Parathyroid adenoma (tissue), 2 donors: Measurements from ENCODE around the gene TSPAN17.
A peak's percentile ranks its signal among the peaks of the same experiment; 100 is the strongest.

Experiments used
- H2AFZ ChIP-seq: fragments of 300-600 bp; sonication (generic); one replicate; pipeline ENCODE4 v1.7.0; 2017; ENCODE audit warnings: antibody characterized with exemption, mild to moderate bottlenecking
- H3K27ac ChIP-seq: fragments of 300-600 bp; sonication (generic); one replicate; pipeline ENCODE4 v1.7.0; 2017
- H3K27me3 ChIP-seq: fragments of 300-600 bp; sonication (generic); one replicate; pipeline ENCODE4 v1.7.0; 2017; ENCODE audit warnings: low read length; ENCODE audit not compliant: control insufficient read depth, insufficient read depth
- H3K36me3 ChIP-seq: fragments of 300-600 bp; sonication (generic); one replicate; pipeline ENCODE4 v1.7.0; 2017; ENCODE audit warnings: low read length; ENCODE audit not compliant: control insufficient read depth, insufficient read depth
- H3K4me1 ChIP-seq: fragments of 300-600 bp; sonication (generic); one replicate; pipeline ENCODE4 v1.7.0; 2017; ENCODE audit warnings: control low read depth
- H3K4me2 ChIP-seq: fragments of 300-600 bp; sonication (generic); one replicate; pipeline ENCODE4 v1.7.0; 2017; ENCODE audit warnings: low read length
- H3K4me3 ChIP-seq: fragments of 300-600 bp; sonication (generic); one replicate; pipeline ENCODE4 v1.7.0; 2017; ENCODE audit warnings: low read depth, low read length
- H3K79me2 ChIP-seq: fragments of 300-600 bp; sonication (generic); one replicate; pipeline ENCODE4 v1.7.0; 2017; ENCODE audit warnings: control low read depth
- H3K9ac ChIP-seq: fragments of 300-600 bp; sonication (generic); one replicate; pipeline ENCODE4 v1.7.0; 2017; ENCODE audit warnings: mild to moderate bottlenecking
- H3K9me3 ChIP-seq: fragments of 300-600 bp; sonication (generic); one replicate; pipeline ENCODE4 v1.7.0; 2017; ENCODE audit warnings: low read length; ENCODE audit not compliant: control insufficient read depth
- TF ChIP-seq, protein P1 (sequence below): fragments of 300-600 bp; sonication (generic); IDR thresholded peaks from one replicate; pipeline ENCODE4 v1.7.0; 2017; ENCODE audit warnings: antibody characterized with exemption, mild to moderate bottlenecking
- donor health status: primary hyperparathyroidism.

TSPAN17 gene

DNA sequence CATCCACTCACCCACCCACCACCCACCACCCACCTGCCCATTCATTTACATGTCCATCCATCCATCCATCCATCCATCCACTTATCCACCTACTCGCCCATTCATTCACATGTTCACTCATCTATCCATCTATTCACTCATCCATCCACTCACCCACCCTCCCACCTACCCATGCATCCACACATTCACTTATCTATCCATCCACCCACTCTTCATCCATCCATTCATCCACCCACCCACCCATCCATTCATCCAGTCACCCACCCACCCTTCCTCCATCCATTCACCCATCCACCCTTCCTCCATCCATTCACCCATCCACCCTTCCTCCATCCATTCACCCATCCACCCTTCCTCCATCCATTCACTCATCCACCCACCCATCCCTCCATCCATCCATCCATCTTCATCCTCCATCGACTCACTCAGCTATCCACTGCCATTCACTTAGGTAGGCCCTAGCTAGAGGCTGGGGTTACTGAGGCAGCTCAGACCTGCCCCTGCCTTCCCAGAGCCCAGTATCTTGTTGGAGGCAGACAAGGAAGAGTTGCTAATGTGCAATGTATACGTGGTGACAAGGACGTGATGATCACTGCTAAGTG, 12.7 kb downstream of the TSPAN17 start:
- Histone ChIP-seq H3K4me1 (peaks cover 4% of the 10 kb centered on the region), H3K4me2 (no peak overlapping the region), H3K9ac (no peak overlapping the region), H2AFZ (no peak overlapping the region), H3K36me3 (no peaks in the 10 kb centered on the region), H3K27me3 (no peaks in the 10 kb centered on the region), H3K79me2 (no peaks in the 10 kb centered on the region), H3K4me3 (no peak overlapping the region), H3K27ac (no peak overlapping the region), H3K9me3 (no peaks in the 10 kb centered on the region)
- TF ChIP-seq, protein P1, sequence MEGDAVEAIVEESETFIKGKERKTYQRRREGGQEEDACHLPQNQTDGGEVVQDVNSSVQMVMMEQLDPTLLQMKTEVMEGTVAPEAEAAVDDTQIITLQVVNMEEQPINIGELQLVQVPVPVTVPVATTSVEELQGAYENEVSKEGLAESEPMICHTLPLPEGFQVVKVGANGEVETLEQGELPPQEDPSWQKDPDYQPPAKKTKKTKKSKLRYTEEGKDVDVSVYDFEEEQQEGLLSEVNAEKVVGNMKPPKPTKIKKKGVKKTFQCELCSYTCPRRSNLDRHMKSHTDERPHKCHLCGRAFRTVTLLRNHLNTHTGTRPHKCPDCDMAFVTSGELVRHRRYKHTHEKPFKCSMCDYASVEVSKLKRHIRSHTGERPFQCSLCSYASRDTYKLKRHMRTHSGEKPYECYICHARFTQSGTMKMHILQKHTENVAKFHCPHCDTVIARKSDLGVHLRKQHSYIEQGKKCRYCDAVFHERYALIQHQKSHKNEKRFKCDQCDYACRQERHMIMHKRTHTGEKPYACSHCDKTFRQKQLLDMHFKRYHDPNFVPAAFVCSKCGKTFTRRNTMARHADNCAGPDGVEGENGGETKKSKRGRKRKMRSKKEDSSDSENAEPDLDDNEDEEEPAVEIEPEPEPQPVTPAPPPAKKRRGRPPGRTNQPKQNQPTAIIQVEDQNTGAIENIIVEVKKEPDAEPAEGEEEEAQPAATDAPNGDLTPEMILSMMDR = no peak

DNA sequence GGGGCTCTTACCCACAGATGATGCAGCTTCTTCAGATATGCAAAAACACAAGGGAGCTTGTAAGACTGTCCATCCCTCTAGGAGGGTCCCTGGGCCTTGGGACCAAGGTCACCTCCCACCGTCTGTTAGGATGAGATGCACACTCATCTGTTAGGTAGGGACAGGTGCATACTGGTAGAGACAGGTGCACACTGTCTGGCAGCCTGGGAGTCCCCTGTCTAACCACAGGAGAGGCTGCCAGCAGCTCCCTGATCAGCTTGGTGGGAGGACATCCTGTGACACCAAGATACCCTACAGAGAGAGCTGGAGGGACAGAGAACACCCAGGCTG, 13.2 kb downstream of the TSPAN17 start:
- Histone ChIP-seq H3K4me2 (no peak overlapping the region), H3K9ac (no peak overlapping the region), H3K27me3 (no peaks in the 10 kb centered on the region), H3K79me2 (no peaks in the 10 kb centered on the region), H3K4me3 (no peak overlapping the region), H3K4me1 (peaks cover 4% of the 10 kb centered on the region), H3K9me3 (no peaks in the 10 kb centered on the region), H3K36me3 (no peaks in the 10 kb centered on the region), H2AFZ (no peak overlapping the region), H3K27ac (no peak overlapping the region)
- TF ChIP-seq, protein P1 = no peak

DNA sequence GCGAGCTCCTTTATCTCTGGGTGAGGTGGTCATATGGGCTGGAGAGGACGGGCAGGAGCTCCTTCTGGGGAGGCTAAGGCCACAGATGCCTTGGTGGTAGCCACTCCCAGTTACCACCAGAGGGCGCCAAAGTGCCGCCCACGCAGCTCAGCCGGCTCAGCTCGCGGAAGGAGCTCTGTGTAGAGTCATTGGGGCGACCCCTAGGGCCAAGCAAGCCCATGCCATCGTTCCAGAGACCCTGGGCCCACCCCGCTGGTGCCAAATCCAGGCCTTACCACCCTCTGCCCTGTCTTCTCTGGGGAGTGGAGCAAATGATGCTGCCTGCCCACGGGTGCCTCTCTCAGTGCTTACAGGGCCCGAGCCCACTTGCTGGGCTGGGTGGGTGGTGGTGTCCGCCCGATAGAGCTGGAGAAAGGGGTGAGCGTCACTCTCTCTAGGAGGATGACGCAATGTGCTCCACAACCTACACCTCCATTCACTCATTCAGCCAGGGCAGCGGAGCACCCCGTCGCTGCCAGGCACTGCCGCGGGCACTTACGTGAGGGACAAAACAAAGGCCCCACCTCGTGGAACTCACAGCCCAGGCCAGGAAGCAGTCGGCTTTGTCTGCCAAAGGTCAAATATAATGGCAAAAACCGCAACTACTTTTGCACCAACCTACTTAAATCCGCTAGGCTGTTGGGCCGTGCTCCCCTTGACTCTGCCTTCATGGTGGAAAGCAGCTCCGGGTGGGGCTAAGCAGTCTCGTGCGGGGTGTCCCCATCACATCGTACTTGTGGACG, 13.8 kb downstream of the TSPAN17 start:
- Histone ChIP-seq H3K9me3 (no peaks in the 10 kb centered on the region), H3K27ac (no peak overlapping the region), H3K27me3 (no peaks in the 10 kb centered on the region), H2AFZ (peak overlapping the region; percentile 42), H3K36me3 (no peaks in the 10 kb centered on the region), H3K79me2 (no peaks in the 10 kb centered on the region), H3K4me3 (no peak overlapping the region), H3K9ac (no peak overlapping the region), H3K4me1 (peaks cover 4% of the 10 kb centered on the region), H3K4me2 (no peak overlapping the region)
- TF ChIP-seq, protein P1 = peak; percentile 98

DNA sequence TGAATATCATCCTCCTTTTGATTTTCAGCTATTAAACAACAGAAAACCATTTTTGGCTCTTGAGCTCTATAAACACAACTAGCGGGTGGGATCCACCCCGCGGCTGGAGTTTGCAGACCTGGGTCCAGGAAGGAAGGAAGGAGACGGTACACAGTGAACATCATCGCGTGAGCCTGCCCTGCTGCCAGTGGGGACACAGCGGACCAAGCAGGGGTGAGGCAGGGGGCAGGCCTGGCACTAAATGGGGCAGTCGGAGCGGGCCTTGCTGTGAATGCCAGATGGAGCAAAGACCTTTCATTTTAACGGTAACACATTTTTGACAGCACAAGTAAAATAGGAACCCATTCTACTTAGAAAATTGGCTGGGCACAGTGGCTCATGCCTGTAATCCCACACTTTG, 14.4 kb downstream of the TSPAN17 start:
- Histone ChIP-seq H3K4me2 (no peak overlapping the region), H3K27ac (no peak overlapping the region), H3K36me3 (no peaks in the 10 kb centered on the region), H3K9me3 (no peaks in the 10 kb centered on the region), H2AFZ (no peak overlapping the region), H3K27me3 (no peaks in the 10 kb centered on the region), H3K9ac (no peak overlapping the region), H3K4me3 (no peak overlapping the region), H3K79me2 (no peaks in the 10 kb centered on the region), H3K4me1 (peaks cover 4% of the 10 kb centered on the region)
- TF ChIP-seq, protein P1 = no peak
